ENCODE results near the gene TBX10.
"Not testable (repeated sequence)": the region's sequence is repeated elsewhere in the genome, so short reads cannot be mapped to it uniquely, and the experiment has no call there.

The TBX10 gene

DNA sequence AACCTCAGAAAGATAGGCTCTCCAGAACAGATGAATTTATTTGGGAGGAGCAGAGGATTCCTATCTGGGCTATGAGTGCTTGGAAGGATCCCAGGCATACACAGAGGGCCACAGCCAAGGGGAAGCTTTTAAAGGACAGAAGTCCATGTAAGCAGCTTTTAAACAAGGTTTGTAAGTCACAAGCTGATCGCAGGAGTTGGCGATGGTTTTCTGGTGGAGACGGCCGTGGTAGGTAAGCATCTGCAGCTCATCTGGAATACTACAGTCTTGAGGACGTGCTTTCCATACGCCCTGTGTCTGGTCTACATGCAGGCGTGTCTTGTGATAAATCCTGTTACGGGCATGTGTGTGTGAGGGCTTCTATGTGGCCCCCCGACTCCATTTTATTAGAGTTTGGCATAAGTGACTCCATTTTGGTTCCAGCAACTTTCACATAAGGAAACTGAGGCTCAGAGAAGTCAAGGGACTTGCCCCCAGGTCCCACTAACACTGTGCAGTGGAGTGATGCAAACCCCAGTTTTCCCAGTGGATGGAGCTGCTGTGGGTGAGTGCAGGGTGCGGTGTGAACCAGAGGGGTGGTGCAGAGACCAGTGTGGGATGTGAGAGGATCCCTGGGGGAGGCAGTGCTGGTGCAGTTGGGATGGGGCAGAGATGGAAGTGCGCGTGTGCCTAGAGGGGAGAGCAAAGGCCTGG, 22.7 kb upstream of the TBX10 start:
- H3K36me3 ChIP-seq (ENCODE audit: insufficient read depth) = no peaks in the 10 kb centered on the region
- H3K9ac ChIP-seq = no peak overlapping the region
- H3K4me1 ChIP-seq (ENCODE audit: low read depth, poor library complexity, severe bottlenecking) = peaks cover 10% of the 10 kb centered on the region
- no peaks in the 10 kb centered on the region for H4K20me1 ChIP-seq (ENCODE audit: insufficient read depth)
- H3K27ac ChIP-seq = no peak overlapping the region
- H3K27me3 ChIP-seq (ENCODE audit: insufficient read depth, low read depth) = peaks cover 2% of the 10 kb centered on the region; the same call in 1 of the 2 replicates
- TF ChIP-seq, protein P1, sequence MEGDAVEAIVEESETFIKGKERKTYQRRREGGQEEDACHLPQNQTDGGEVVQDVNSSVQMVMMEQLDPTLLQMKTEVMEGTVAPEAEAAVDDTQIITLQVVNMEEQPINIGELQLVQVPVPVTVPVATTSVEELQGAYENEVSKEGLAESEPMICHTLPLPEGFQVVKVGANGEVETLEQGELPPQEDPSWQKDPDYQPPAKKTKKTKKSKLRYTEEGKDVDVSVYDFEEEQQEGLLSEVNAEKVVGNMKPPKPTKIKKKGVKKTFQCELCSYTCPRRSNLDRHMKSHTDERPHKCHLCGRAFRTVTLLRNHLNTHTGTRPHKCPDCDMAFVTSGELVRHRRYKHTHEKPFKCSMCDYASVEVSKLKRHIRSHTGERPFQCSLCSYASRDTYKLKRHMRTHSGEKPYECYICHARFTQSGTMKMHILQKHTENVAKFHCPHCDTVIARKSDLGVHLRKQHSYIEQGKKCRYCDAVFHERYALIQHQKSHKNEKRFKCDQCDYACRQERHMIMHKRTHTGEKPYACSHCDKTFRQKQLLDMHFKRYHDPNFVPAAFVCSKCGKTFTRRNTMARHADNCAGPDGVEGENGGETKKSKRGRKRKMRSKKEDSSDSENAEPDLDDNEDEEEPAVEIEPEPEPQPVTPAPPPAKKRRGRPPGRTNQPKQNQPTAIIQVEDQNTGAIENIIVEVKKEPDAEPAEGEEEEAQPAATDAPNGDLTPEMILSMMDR (conservative IDR thresholded peaks at IDR 0.05; ENCODE audit: low read depth, low read length) = no peak
- no peak overlapping the region for H3K4me2 ChIP-seq
- no peaks in the 10 kb centered on the region for H3K79me2 ChIP-seq (ENCODE audit: insufficient read depth, low read depth)
- no peak overlapping the region for H2AFZ ChIP-seq (ENCODE audit: low read depth)
- H3K4me3 ChIP-seq (IDR thresholded peaks at IDR 0.05; ENCODE audit: insufficient read depth, low read depth, low read length) = no peak overlapping the region

DNA sequence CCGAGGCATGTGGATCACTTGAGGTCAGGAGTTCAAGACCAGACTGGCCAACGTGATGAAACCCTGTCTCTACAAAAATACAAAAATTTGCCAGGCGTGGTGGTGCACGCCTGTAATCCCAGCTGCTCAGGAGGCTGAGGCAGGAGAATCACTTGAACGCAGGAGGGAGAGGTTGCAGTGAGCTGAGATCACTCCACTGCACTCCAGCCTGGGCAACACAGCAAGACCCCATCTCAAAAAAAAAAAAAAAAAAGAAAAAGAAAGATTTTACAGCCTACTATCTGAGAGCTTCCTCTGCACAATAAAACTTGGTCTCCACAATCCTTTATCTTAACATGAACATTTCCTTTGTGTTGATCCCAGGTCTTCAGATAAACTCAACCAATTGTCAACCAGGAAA, 21.2 kb upstream of the TBX10 start:
- not testable (repeated sequence) for H2AFZ ChIP-seq (ENCODE audit: low read depth); H3K4me1 ChIP-seq (ENCODE audit: low read depth, poor library complexity, severe bottlenecking); H3K9ac ChIP-seq; H3K27ac ChIP-seq; H3K36me3 ChIP-seq (ENCODE audit: insufficient read depth); H3K27me3 ChIP-seq (ENCODE audit: insufficient read depth, low read depth); H4K20me1 ChIP-seq (ENCODE audit: insufficient read depth); H3K4me3 ChIP-seq (IDR thresholded peaks at IDR 0.05; ENCODE audit: insufficient read depth, low read depth, low read length); H3K79me2 ChIP-seq (ENCODE audit: insufficient read depth, low read depth); H3K4me2 ChIP-seq

DNA sequence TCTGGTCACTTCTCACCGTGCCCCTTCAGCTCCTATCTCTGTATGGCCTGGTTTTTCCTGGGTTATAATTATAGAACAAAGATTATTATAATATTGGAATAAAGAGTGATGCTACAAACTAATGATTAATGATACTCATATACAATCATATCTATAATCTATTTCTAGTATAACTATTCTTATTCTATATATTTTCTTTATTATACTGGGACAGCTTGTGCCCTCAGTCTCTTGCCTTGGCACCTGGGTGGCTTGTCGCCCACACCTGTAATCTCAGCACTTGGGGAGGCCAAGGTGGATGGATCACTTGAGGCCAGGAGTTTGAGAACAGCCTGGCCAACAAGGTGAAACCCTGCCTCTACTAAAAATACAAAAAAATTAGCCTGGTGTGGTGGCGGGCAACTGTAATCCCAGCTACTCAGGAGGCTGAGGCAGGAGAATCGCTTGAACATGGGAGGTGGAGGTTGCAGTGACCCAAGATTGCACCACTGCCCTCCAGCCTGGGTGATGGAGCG, 20.1 kb upstream of the TBX10 start:
- not testable (repeated sequence) for H3K36me3 ChIP-seq (ENCODE audit: insufficient read depth); H3K79me2 ChIP-seq (ENCODE audit: insufficient read depth, low read depth); H3K9ac ChIP-seq; H2AFZ ChIP-seq (ENCODE audit: low read depth); H3K27ac ChIP-seq; H4K20me1 ChIP-seq (ENCODE audit: insufficient read depth); H3K27me3 ChIP-seq (ENCODE audit: insufficient read depth, low read depth); H3K4me2 ChIP-seq; H3K4me3 ChIP-seq (IDR thresholded peaks at IDR 0.05; ENCODE audit: insufficient read depth, low read depth, low read length); H3K4me1 ChIP-seq (ENCODE audit: low read depth, poor library complexity, severe bottlenecking)

DNA sequence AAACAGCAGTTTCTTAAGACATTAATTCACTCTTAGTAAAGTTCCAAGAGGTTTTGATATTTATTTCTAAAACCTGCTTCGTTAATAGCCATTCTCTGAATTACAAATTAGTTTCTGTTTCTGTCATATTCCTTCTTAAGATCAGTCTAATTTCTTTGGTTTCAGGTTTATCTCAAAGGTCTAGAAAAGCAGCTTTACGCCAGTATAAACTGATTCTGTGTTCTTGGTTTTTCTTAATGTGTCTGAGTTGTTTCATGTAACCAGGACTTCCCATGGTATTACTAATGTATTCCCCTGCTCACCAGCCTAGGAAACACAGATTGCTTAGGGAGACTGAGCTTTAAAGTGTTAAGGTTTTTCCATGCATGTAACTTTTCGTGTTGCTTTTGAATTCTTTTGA, 17.7 kb upstream of the TBX10 start:
- H2AFZ ChIP-seq (ENCODE audit: low read depth) = no peak overlapping the region
- H3K4me1 ChIP-seq (ENCODE audit: low read depth, poor library complexity, severe bottlenecking) = peaks cover 10% of the 10 kb centered on the region
- H3K4me2 ChIP-seq = no peak overlapping the region

DNA sequence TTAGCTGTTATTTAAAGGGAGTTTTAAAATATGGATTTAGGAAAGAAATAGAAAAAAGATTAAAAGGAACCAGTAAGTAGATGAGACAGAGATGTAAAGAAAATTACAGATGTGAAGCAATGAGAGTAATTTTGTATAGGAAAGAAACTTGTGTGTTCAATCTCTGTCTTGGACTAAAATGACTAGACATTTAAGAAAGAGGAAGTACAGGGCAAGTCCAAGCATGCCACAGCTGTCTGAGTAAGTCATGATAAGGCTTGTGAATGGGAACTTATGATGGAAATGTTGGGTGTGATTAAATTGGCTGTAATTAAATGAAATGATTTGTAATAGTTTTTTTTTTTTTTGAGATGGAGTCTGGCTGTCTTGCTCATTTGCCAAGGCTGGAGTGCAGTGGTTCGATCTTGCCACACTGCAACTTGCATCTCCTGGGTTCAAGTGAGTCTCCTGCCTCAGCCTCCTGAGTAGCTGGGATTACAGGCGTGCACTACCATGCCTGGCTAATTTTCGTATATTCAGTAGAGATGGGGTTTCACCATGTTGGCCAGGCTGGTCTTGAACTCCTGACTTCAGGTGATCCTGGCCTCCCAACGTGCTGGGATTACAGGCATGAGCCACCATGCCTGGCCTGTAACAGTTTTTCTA, 16.8 kb upstream of the TBX10 start:
- H3K27ac ChIP-seq = no peak overlapping the region
- peaks cover 2% of the 10 kb centered on the region; the same call in 1 of the 2 replicates for H3K27me3 ChIP-seq (ENCODE audit: insufficient read depth, low read depth)
- H3K79me2 ChIP-seq (ENCODE audit: insufficient read depth, low read depth) = no peaks in the 10 kb centered on the region
- no peaks in the 10 kb centered on the region for H4K20me1 ChIP-seq (ENCODE audit: insufficient read depth)
- H3K36me3 ChIP-seq (ENCODE audit: insufficient read depth) = no peaks in the 10 kb centered on the region
- H3K4me2 ChIP-seq = no peak overlapping the region
- TF ChIP-seq, protein P1 (conservative IDR thresholded peaks at IDR 0.05; ENCODE audit: low read depth, low read length) = no peak
- H3K9ac ChIP-seq = no peak overlapping the region
- H3K4me1 ChIP-seq (ENCODE audit: low read depth, poor library complexity, severe bottlenecking) = peaks cover 12% of the 10 kb centered on the region
- no peak overlapping the region for H3K4me3 ChIP-seq (IDR thresholded peaks at IDR 0.05; ENCODE audit: insufficient read depth, low read depth, low read length)
- no peak overlapping the region for H2AFZ ChIP-seq (ENCODE audit: low read depth)

More for the DNA sequence above, 17.7 kb upstream of the TBX10 start:
- Histone ChIP-seq H3K27ac (no peak overlapping the region), H4K20me1 (ENCODE audit: insufficient read depth) (no peaks in the 10 kb centered on the region), H3K9ac (no peak overlapping the region), H3K27me3 (ENCODE audit: insufficient read depth, low read depth) (peaks cover 2% of the 10 kb centered on the region; the same call in 1 of the 2 replicates), H3K36me3 (ENCODE audit: insufficient read depth) (no peaks in the 10 kb centered on the region), H3K4me3 (IDR thresholded peaks at IDR 0.05; ENCODE audit: insufficient read depth, low read depth, low read length) (no peak overlapping the region), H3K79me2 (ENCODE audit: insufficient read depth, low read depth) (no peaks in the 10 kb centered on the region)
- TF ChIP-seq, protein P1 (conservative IDR thresholded peaks at IDR 0.05; ENCODE audit: low read depth, low read length) = no peak
